Osteoblast (primary cell): Measurements from ENCODE around the gene CTTNBP2. TPM values are rescaled to one million over a fixed set of nuclear protein-coding genes. Genes with fewer than 3 reads are reported as not detected.

ENCODE experiments used
- DNase-seq: peaks from one replicate; pipeline ENCODE4 v3.0.0; 2011; ENCODE audit warnings: low spot score, mixed read lengths; ENCODE audit not compliant: insufficient read length; ENCODE audit errors: missing footprints
- H2AFZ ChIP-seq: 2 replicates; pipeline ENCODE4 v1.6.0; 2011; ENCODE audit warnings: mild to moderate bottlenecking, low read length
- H3K27ac ChIP-seq: 2 replicates; pipeline ENCODE4 v1.5.1; 2011; ENCODE audit warnings: mild to moderate bottlenecking, low read depth, low read length, moderate library complexity
- H3K27me3 ChIP-seq: 2 replicates; pipeline ENCODE4 v1.6.0; 2012; ENCODE audit warnings: mild to moderate bottlenecking, control low read depth, inconsistent platforms, low read length, moderate library complexity; ENCODE audit not compliant: insufficient read depth
- H3K36me3 ChIP-seq: 2 replicates; pipeline ENCODE4 v1.5.1; 2011; ENCODE audit warnings: mild to moderate bottlenecking, low read length, control low read depth, moderate library complexity; ENCODE audit not compliant: insufficient read depth
- H3K4me1 ChIP-seq: 2 replicates; pipeline ENCODE4 v1.5.1; 2011; ENCODE audit warnings: mild to moderate bottlenecking, low read length, control low read depth, moderate library complexity; ENCODE audit not compliant: insufficient read depth
- H3K4me2 ChIP-seq: 2 replicates; pipeline ENCODE4 v1.6.0; 2011; ENCODE audit warnings: mild to moderate bottlenecking, low read length; ENCODE audit not compliant: insufficient read depth
- H3K4me3 ChIP-seq: fragments of 200-600 bp; sonication (generic); 3 replicates; pipeline ENCODE4 v1.5.1; 2012; ENCODE audit warnings: mild to moderate bottlenecking, low read length, inconsistent platforms; ENCODE audit not compliant: insufficient read depth
- H3K79me2 ChIP-seq: 2 replicates; pipeline ENCODE4 v1.6.0; 2012; ENCODE audit warnings: mild to moderate bottlenecking, low read length, control low read depth, inconsistent platforms; ENCODE audit not compliant: insufficient read depth
- H3K9me3 ChIP-seq: 2 replicates; pipeline ENCODE4 v1.5.1; 2011; ENCODE audit warnings: low read depth, low read length, control low read depth
- H4K20me1 ChIP-seq: 2 replicates; pipeline ENCODE4 v1.6.0; 2012; ENCODE audit warnings: mild to moderate bottlenecking, low read length, control low read depth; ENCODE audit not compliant: insufficient read depth
- total RNA-seq: library from RNA; depleted of rRNA; stranded (reverse); fragments of >200 nt; gene quantifications from 2 replicates; pipeline ENCODE4 v1.2.3, GENCODE V29; 2012
- TF ChIP-seq, protein P1 (sequence below): IDR thresholded peaks from 2 replicates; pipeline ENCODE4 v1.5.1; 2011; ENCODE audit warnings: mild to moderate bottlenecking, low read depth, low read length, moderate library complexity; ENCODE audit errors: extremely low read depth

The CTTNBP2 gene
- total RNA-seq, 1 donor = 1.1 TPM

GRCh38 chr7:117807676-117808075 lies 65.6 kb downstream of the CTTNBP2 start:
- DNase-seq = peak; percentile 22
- peaks cover 8% of the 10 kb centered on the region for H3K4me1 ChIP-seq
- H3K27me3 ChIP-seq = no peaks in the 10 kb centered on the region
- H3K36me3 ChIP-seq = no peaks in the 10 kb centered on the region
- H3K79me2 ChIP-seq = no peaks in the 10 kb centered on the region
- no peak overlapping the region for H3K4me3 ChIP-seq
- H4K20me1 ChIP-seq = no peaks in the 10 kb centered on the region
- no peak overlapping the region for H3K4me2 ChIP-seq
- H2AFZ ChIP-seq = no peak overlapping the region
- TF ChIP-seq, protein P1, sequence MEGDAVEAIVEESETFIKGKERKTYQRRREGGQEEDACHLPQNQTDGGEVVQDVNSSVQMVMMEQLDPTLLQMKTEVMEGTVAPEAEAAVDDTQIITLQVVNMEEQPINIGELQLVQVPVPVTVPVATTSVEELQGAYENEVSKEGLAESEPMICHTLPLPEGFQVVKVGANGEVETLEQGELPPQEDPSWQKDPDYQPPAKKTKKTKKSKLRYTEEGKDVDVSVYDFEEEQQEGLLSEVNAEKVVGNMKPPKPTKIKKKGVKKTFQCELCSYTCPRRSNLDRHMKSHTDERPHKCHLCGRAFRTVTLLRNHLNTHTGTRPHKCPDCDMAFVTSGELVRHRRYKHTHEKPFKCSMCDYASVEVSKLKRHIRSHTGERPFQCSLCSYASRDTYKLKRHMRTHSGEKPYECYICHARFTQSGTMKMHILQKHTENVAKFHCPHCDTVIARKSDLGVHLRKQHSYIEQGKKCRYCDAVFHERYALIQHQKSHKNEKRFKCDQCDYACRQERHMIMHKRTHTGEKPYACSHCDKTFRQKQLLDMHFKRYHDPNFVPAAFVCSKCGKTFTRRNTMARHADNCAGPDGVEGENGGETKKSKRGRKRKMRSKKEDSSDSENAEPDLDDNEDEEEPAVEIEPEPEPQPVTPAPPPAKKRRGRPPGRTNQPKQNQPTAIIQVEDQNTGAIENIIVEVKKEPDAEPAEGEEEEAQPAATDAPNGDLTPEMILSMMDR = no peak
- H3K9me3 ChIP-seq = no peaks in the 10 kb centered on the region
- H3K27ac ChIP-seq = no peak overlapping the region

GRCh38 chr7:117806011-117806410 lies 67.2 kb downstream of the CTTNBP2 start:
- H3K36me3 ChIP-seq = no peaks in the 10 kb centered on the region
- no peaks in the 10 kb centered on the region for H3K79me2 ChIP-seq
- H3K9me3 ChIP-seq = no peaks in the 10 kb centered on the region
- TF ChIP-seq, protein P1 = no peak
- no peak for DNase-seq
- H3K4me3 ChIP-seq = no peak overlapping the region
- H3K4me2 ChIP-seq = no peak overlapping the region
- H3K4me1 ChIP-seq = peaks cover 8% of the 10 kb centered on the region
- H2AFZ ChIP-seq = no peak overlapping the region
- no peaks in the 10 kb centered on the region for H3K27me3 ChIP-seq
- no peaks in the 10 kb centered on the region for H4K20me1 ChIP-seq
- H3K27ac ChIP-seq = no peak overlapping the region

- TF ChIP-seq, protein P1 = no peak
- H4K20me1 ChIP-seq = no peaks in the 10 kb centered on the region
- H3K27ac ChIP-seq = no peak overlapping the region
- H3K4me2 ChIP-seq = no peak overlapping the region
- H3K9me3 ChIP-seq = no peaks in the 10 kb centered on the region
- H3K36me3 ChIP-seq = no peaks in the 10 kb centered on the region
- H3K27me3 ChIP-seq = no peaks in the 10 kb centered on the region
- H3K79me2 ChIP-seq = no peaks in the 10 kb centered on the region
- peaks cover under 1% of the 10 kb centered on the region for H3K4me1 ChIP-seq
- H3K4me3 ChIP-seq = no peak overlapping the region
- H2AFZ ChIP-seq = no peak overlapping the region
- DNase-seq = no peak
These were observed 68.0 kb downstream of the CTTNBP2 start for GRCh38 chr7:117805241-117805640.

- TF ChIP-seq, protein P1 = no peak
- no peak overlapping the region for H3K4me3 ChIP-seq
- H3K4me2 ChIP-seq = no peak overlapping the region
These were observed 69.8 kb downstream of the CTTNBP2 start for GRCh38 chr7:117803476-117803875.

More at GRCh38 chr7:117803476-117803875, 69.8 kb downstream of the CTTNBP2 start:
- no peaks in the 10 kb centered on the region for H3K27me3 ChIP-seq
- no peaks in the 10 kb centered on the region for H3K9me3 ChIP-seq
- H3K27ac ChIP-seq = no peak overlapping the region
- no peaks in the 10 kb centered on the region for H3K4me1 ChIP-seq
- no peaks in the 10 kb centered on the region for H3K36me3 ChIP-seq
- H3K79me2 ChIP-seq = no peaks in the 10 kb centered on the region
- H4K20me1 ChIP-seq = no peaks in the 10 kb centered on the region
- DNase-seq = no peak
- H2AFZ ChIP-seq = no peak overlapping the region
